HUES6 (cell line): ENCODE data around the gene PITPNM1.
"Not testable (repeated sequence)": the region's sequence is repeated elsewhere in the genome, so short reads cannot be mapped to it uniquely, and the experiment has no call there.

Source experiments
- H3K27ac ChIP-seq: 2 replicates; pipeline ENCODE4 v1.7.0; 2013; ENCODE audit warnings: low read depth, mild to moderate bottlenecking, low read length, inconsistent platforms
- H3K27me3 ChIP-seq: 2 replicates; pipeline ENCODE4 v1.6.1; 2013; ENCODE audit warnings: low read length; ENCODE audit not compliant: control insufficient read depth, insufficient read depth
- H3K36me3 ChIP-seq: 2 replicates; pipeline ENCODE4 v1.6.1; 2013; ENCODE audit warnings: low read length; ENCODE audit not compliant: control insufficient read depth, insufficient read depth
- H3K4me1 ChIP-seq: 2 replicates; pipeline ENCODE4 v1.6.1; 2013; ENCODE audit warnings: low read length; ENCODE audit not compliant: control insufficient read depth, insufficient read depth
- H3K4me3 ChIP-seq: 2 replicates; pipeline ENCODE4 v1.5.1; 2013; ENCODE audit warnings: low read depth, low read length
- H3K9ac ChIP-seq: one replicate; pipeline ENCODE4 v1.6.1; 2013; ENCODE audit warnings: mild to moderate bottlenecking, low read length
- H3K9me3 ChIP-seq: 2 replicates; pipeline ENCODE4 v1.6.1; 2013; ENCODE audit warnings: low read depth, low read length; ENCODE audit not compliant: control insufficient read depth, insufficient read depth

PITPNM1 gene

GRCh38 chr11:67493548-67494370, 11.4 kb downstream of the PITPNM1 start:
- peaks cover 81% of the 10 kb centered on the region for H3K36me3 ChIP-seq
- H3K9me3 ChIP-seq, result no peaks in the 10 kb centered on the region
- H3K4me1 ChIP-seq, result no peaks in the 10 kb centered on the region
- H3K9ac ChIP-seq, result no peak overlapping the region
- H3K27ac ChIP-seq, result no peak overlapping the region
- no peaks in the 10 kb centered on the region for H3K27me3 ChIP-seq
- H3K4me3 ChIP-seq, result no peak overlapping the region

GRCh38 chr11:67492801-67493547, 12.2 kb downstream of the PITPNM1 start:
- H3K36me3 ChIP-seq, result peaks cover 75% of the 10 kb centered on the region
- no peak overlapping the region for H3K4me3 ChIP-seq
- H3K9me3 ChIP-seq, result no peaks in the 10 kb centered on the region
- no peak overlapping the region for H3K27ac ChIP-seq
- H3K9ac ChIP-seq, result no peak overlapping the region
- H3K27me3 ChIP-seq, result no peaks in the 10 kb centered on the region
- H3K4me1 ChIP-seq, result no peaks in the 10 kb centered on the region

GRCh38 chr11:67492069-67492727, 13.0 kb downstream of the PITPNM1 start:
- no peaks in the 10 kb centered on the region for H3K4me1 ChIP-seq
- no peaks in the 10 kb centered on the region for H3K27me3 ChIP-seq
- H3K9me3 ChIP-seq, result no peaks in the 10 kb centered on the region
- no peak overlapping the region for H3K4me3 ChIP-seq
- H3K27ac ChIP-seq, result no peak overlapping the region
- H3K36me3 ChIP-seq, result peaks cover 70% of the 10 kb centered on the region
- H3K9ac ChIP-seq, result no peak overlapping the region

- Histone ChIP-seq H3K27ac (no peak overlapping the region), H3K4me3 (no peak overlapping the region), H3K27me3 (no peaks in the 10 kb centered on the region), H3K36me3 (peaks cover 64% of the 10 kb centered on the region), H3K9me3 (no peaks in the 10 kb centered on the region), H3K4me1 (no peaks in the 10 kb centered on the region), H3K9ac (no peak overlapping the region)
Measured at GRCh38 chr11:67491276-67492068, 13.7 kb downstream of the PITPNM1 start.

- H3K36me3 ChIP-seq, result peaks cover 57% of the 10 kb centered on the region
- no peaks in the 10 kb centered on the region for H3K4me1 ChIP-seq
- no peak overlapping the region for H3K4me3 ChIP-seq
- H3K9me3 ChIP-seq, result no peaks in the 10 kb centered on the region
- no peak overlapping the region for H3K9ac ChIP-seq
- no peak overlapping the region for H3K27ac ChIP-seq
- no peaks in the 10 kb centered on the region for H3K27me3 ChIP-seq
Measured at GRCh38 chr11:67490727-67491065, 14.5 kb downstream of the PITPNM1 start.

GRCh38 chr11:67489885-67490726, 15.1 kb downstream of the PITPNM1 start:
- H3K27me3 ChIP-seq, result no peaks in the 10 kb centered on the region
- no peaks in the 10 kb centered on the region for H3K9me3 ChIP-seq
- no peaks in the 10 kb centered on the region for H3K4me1 ChIP-seq
- no peak overlapping the region for H3K9ac ChIP-seq
- peaks cover 53% of the 10 kb centered on the region for H3K36me3 ChIP-seq
- no peak overlapping the region for H3K27ac ChIP-seq
- H3K4me3 ChIP-seq, result no peak overlapping the region

GRCh38 chr11:67489203-67489884, 15.8 kb downstream of the PITPNM1 start:
- Histone ChIP-seq H3K9ac (no peak overlapping the region), H3K4me3 (no peak overlapping the region), H3K9me3 (no peaks in the 10 kb centered on the region), H3K4me1 (no peaks in the 10 kb centered on the region), H3K27ac (no peak overlapping the region), H3K27me3 (no peaks in the 10 kb centered on the region), H3K36me3 (peaks cover 50% of the 10 kb centered on the region)

- Histone ChIP-seq H3K36me3 (peaks cover 29% of the 10 kb centered on the region), H3K27me3 (no peaks in the 10 kb centered on the region; the same call in 1 of the 2 replicates), H3K4me3 (no peak overlapping the region), H3K9ac (no peak overlapping the region), H3K4me1 (no peaks in the 10 kb centered on the region; the same call in 1 of the 2 replicates), H3K9me3 (no peaks in the 10 kb centered on the region), H3K27ac (no peak overlapping the region)
Measured at GRCh38 chr11:67486481-67487195, 18.5 kb downstream of the PITPNM1 start.

- H3K9me3 ChIP-seq, H3K4me3 ChIP-seq, H3K4me1 ChIP-seq, H3K27me3 ChIP-seq, H3K27ac ChIP-seq, H3K9ac ChIP-seq: not testable (repeated sequence)
- peaks cover 21% of the 10 kb centered on the region for H3K36me3 ChIP-seq
Measured at GRCh38 chr11:67485873-67486361, 19.2 kb downstream of the PITPNM1 start.
